BJ (cell line): ENCODE data around the gene DNAAF9. TPM values are rescaled to one million over a fixed set of nuclear protein-coding genes. Genes with fewer than 3 reads are reported as not detected.
A peak's percentile ranks its signal among the peaks of the same experiment; 100 is the strongest.

Experiments
- CTCF ChIA-PET: fragments of 350-600 bp; formaldehyde crosslinking; extraction: SDS; loops from one replicate; lab custom pipeline; 2021; ENCODE audit warnings: antibody characterized with exemption, inconsistent platforms; lab: Yijun Ruan, JAX
- POLR2A ChIA-PET: fragments of 300-600 bp; sonication (Branson Sonifier 250); formaldehyde crosslinking; extraction: SDS; loops from one replicate; lab custom pipeline; 2021; ENCODE audit warnings: antibody characterized with exemption; lab: Charles Lee
- DNase-seq: peaks from one replicate; pipeline ENCODE4 v3.0.0-alpha.2; 2011; ENCODE audit warnings: low read depth
- H3K27me3 ChIP-seq: 2 replicates; pipeline ENCODE4 v1.6.0; 2011; ENCODE audit warnings: low read length; ENCODE audit not compliant: control insufficient read depth, insufficient read depth
- H3K36me3 ChIP-seq: 2 replicates; pipeline ENCODE4 v1.5.1; 2011; ENCODE audit warnings: low read length; ENCODE audit not compliant: control insufficient read depth, insufficient read depth
- H3K4me3 ChIP-seq: 2 replicates; pipeline ENCODE4 v1.5.1; 2011; ENCODE audit warnings: low read depth, mild to moderate bottlenecking, control low read depth, low read length
- CTCF ChIP-seq: IDR thresholded peaks from 2 replicates; pipeline ENCODE4 v1.5.1; 2011; ENCODE audit warnings: low read depth, mild to moderate bottlenecking, control low read depth, inconsistent platforms, low read length, moderate library complexity; ENCODE audit not compliant: insufficient read depth
- polyA plus RNA-seq: library from polyadenylated mRNA; depleted of rRNA; stranded (reverse); fragments of >200 nt; gene quantifications from 2 replicates; pipeline ENCODE4 v1.2.3, GENCODE V29; 2011

The DNAAF9 gene
- polyA plus RNA-seq, 1 experiment = 10.0 TPM

DNA sequence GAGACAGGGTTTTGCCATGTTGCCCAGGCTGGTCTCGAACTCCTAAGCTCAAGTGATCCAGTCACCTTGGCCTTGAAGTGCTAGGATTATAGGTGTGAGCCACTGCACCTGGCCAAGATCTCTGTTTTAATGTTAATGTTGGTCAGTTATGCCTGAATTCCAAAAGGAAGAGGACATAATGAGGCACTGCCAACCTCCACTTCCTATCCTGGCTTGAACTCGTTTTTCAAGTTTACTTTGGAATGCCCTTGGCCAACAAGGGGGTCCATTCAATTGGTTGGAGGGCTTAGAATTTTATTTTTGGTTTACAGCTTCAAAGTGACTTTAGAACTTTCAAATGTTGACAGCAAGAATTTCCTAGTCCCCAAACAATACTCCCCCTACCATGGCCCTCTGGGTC is 29.8 kb downstream of the DNAAF9 start:
- no peak for TF ChIP-seq CTCF
- no peak for DNase-seq
- H3K4me3 ChIP-seq = no peak overlapping the region
- H3K36me3 ChIP-seq = peaks cover 17% of the 10 kb centered on the region
- ChIA-PET CTCF (interaction anchor here (0.7 kb wide), 1 partner anchor 333 kb away, joined by 3 read pairs; no protein-coding TSS in a partner anchor), POLR2A (no interaction called here)
- H3K27me3 ChIP-seq = no peaks in the 10 kb centered on the region

DNA sequence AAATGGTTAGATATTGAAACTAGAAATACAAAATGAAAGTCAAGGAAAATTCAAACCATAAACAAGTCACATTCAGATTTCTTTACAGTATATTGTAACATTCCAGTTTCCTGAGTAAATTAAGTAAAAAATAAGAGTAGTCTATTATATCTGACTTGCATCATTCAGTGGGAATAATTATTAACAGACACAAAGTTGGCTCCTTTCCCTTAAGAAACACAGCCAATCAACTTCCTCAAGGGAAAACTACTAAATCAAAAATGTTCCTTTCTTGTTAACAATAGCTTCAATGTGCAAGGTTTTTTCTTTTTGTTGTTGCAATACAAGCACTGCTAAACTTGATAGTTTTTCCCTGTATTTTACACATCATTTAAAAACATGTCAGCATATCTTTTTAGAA is 33.2 kb downstream of the DNAAF9 start:
- POLR2A ChIA-PET = no interaction called here
- TF ChIP-seq CTCF = no peak
- no peak for DNase-seq
- CTCF ChIA-PET = no interaction called here
- Histone ChIP-seq H3K4me3 (no peak overlapping the region), H3K27me3 (no peaks in the 10 kb centered on the region), H3K36me3 (peaks cover 29% of the 10 kb centered on the region)

GRCh38 chr20:3371754-3372153 is 35.7 kb downstream of the DNAAF9 start:
- H3K4me3 ChIP-seq = no peak overlapping the region
- POLR2A ChIA-PET = no interaction called here
- H3K27me3 ChIP-seq = no peaks in the 10 kb centered on the region
- no peak for TF ChIP-seq CTCF
- H3K36me3 ChIP-seq = peaks cover 25% of the 10 kb centered on the region
- CTCF ChIA-PET = no interaction called here
- DNase-seq = no peak

DNA sequence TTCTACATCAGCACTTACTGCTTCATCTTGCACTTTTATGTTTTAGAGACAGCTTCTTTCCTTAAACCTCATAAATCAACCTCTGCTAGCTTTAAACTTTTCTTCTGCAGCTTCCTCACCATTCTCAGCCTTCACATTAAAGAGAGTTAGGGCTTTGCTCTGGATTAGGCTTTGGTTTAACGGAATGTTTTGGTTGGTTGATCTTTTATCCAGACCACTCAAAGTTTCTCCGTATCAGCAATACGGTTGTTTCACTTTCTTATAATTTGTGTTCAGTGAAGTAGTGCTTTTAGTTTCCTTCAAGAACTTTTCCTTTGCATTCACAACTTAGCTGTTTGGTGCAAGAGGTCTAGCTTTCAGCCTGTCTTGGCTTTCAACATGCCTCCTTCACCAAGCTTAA is 40.4 kb downstream of the DNAAF9 start:
- no peak for DNase-seq
- peaks cover 7% of the 10 kb centered on the region for H3K36me3 ChIP-seq
- TF ChIP-seq CTCF = no peak
- no peak overlapping the region for H3K4me3 ChIP-seq
- ChIA-PET CTCF (interaction anchor here (1.3 kb wide), 1 partner anchor 27 kb away, joined by 3 read pairs; no protein-coding TSS in a partner anchor), POLR2A (no interaction called here)
- H3K27me3 ChIP-seq = no peaks in the 10 kb centered on the region

DNA sequence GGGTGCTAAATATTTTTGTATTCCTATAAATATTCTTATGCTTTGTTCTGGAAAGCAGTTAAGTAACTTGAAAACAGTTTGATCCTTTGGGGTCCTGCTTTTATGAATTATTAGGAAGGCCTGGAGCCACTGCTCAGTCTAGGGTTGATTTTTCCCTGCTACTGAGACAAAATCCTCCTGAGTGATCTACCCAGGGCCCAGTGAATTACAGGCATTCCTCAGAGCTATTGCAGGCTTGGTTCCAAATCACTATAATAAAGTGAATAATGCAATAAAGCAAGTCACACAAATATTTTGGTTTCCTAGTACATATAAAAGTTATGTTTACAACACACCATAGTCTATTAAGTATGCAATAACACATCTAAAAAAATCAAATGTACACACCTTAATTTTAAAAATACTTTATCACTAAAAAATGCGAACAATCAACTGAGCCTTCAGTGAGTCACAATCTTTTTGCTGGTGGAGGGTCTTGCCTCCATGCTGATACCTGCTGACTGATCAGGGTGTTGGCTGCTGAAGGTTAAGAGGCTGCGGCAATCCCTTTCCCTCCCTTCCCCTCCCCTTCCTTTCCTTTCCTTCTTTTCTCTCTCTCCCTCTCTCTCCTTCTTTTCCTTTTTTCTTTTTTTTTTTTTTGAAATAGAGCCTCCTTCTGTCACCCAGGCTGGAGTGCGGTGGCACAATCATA is 43.0 kb downstream of the DNAAF9 start:
- POLR2A ChIA-PET = no interaction called here

More for the DNA sequence above, 43.0 kb downstream of the DNAAF9 start:
- CTCF ChIA-PET = no interaction called here
- Histone ChIP-seq H3K27me3 (no peaks in the 10 kb centered on the region), H3K4me3 (no peak overlapping the region), H3K36me3 (peaks cover 3% of the 10 kb centered on the region; the same call in 1 of the 2 replicates)
- DNase-seq = peak; percentile 35
- TF ChIP-seq CTCF = no peak
